Activated CD8-positive, alpha-beta T cell treated with anti-CD3 and anti-CD28 coated beads for 36 hours (primary cell): ENCODE data around the gene PGLYRP1. TPM values are rescaled to one million over a fixed set of nuclear protein-coding genes. Genes with fewer than 3 reads are reported as not detected.

Experiments used
- ATAC-seq: fragments of 200-7000 bp; cut with Tn5 transposase; one replicate; pipeline ENCODE4 v1.10.0; 2021; ENCODE audit warnings: mild to moderate bottlenecking, moderate library complexity
- CTCF ChIA-PET: fragments of 350-600 bp; sonication (Branson Sonifier 250); formaldehyde crosslinking; loops from one replicate; lab custom pipeline; 2021; ENCODE audit warnings: antibody characterized with exemption; lab: Charles Lee
- POLR2A ChIA-PET: fragments of 350-600 bp; sonication (Branson Sonifier 250); formaldehyde crosslinking; loops from one replicate; lab custom pipeline; 2021; ENCODE audit warnings: antibody characterized with exemption; lab: Charles Lee
- DNase-seq: peaks from one replicate; pipeline ENCODE4 v3.0.0-alpha.2; 2020
- H3K27ac Mint-ChIP-seq: one replicate; pipeline ENCODE4 v1.8.0; 2021; ENCODE audit warnings: mild to moderate bottlenecking, mixed read lengths
- H3K27me3 Mint-ChIP-seq: one replicate; pipeline ENCODE4 v1.8.0; 2021; ENCODE audit warnings: mixed read lengths
- H3K36me3 Mint-ChIP-seq: one replicate; pipeline ENCODE4 v1.8.0; 2021; ENCODE audit warnings: low read depth, mixed read lengths
- H3K4me1 Mint-ChIP-seq: one replicate; pipeline ENCODE4 v1.8.0; 2021; ENCODE audit warnings: low read depth, mixed read lengths
- H3K4me3 Mint-ChIP-seq: one replicate; pipeline ENCODE4 v1.8.0; 2021; ENCODE audit warnings: mild to moderate bottlenecking, moderate library complexity, mixed read lengths
- H3K9me3 Mint-ChIP-seq: one replicate; pipeline ENCODE4 v1.8.0; 2021; ENCODE audit warnings: mixed read lengths
- CTCF ChIP-seq: fragments of 200-600 bp; IDR thresholded peaks from one replicate; pipeline ENCODE4 v1.8.0; 2022; ENCODE audit warnings: antibody characterized with exemption, mild to moderate bottlenecking
- intact Hi-C: fragments of 100-400 bp; cut with micrococcal nuclease; formaldehyde crosslinking; loops from one replicate; pipeline ENCODE4 v1.10.0; 2022
- total RNA-seq, 2 experiments: library from RNA; stranded (reverse); gene quantifications; one replicate each; pipeline ENCODE4 v1.2.3, GENCODE V29; 2021

Gene PGLYRP1
- total RNA-seq, 2 experiments from 2014 or later: not detected

GRCh38 chr19:46040952-46041500, 18.2 kb upstream of the PGLYRP1 start, which contains the start of gene IGFL4:
Gene IGFL4 (minus strand): TSS chr19:46041002. CDS start chr19:46040962, 40 bp downstream.
- ATAC-seq (no peak), DNase-seq (no peak)
- peaks cover 4% of the 10 kb centered on the region for H3K4me1 Mint-ChIP-seq
- TF ChIP-seq CTCF: no peak
- peaks cover 4% of the 10 kb centered on the region for H3K9me3 Mint-ChIP-seq
- peaks cover 39% of the 10 kb centered on the region for H3K27me3 Mint-ChIP-seq
- intact Hi-C loops: no loop called here
- POLR2A ChIA-PET: no interaction called here
- CTCF ChIA-PET: interaction anchor here (3.9 kb wide), 1 partner anchor 12 kb away, joined by 22 read pairs; no protein-coding TSS in a partner anchor
- no peak within 1 kb of the TSS for H3K4me3 Mint-ChIP-seq
- H3K27ac Mint-ChIP-seq: no peak within 1 kb of the TSS
- H3K36me3 Mint-ChIP-seq: no peaks in the 10 kb centered on the region

- no peaks in the 10 kb centered on the region for H3K36me3 Mint-ChIP-seq
- H3K27ac Mint-ChIP-seq: no peak overlapping the region
- H3K4me1 Mint-ChIP-seq: peaks cover 4% of the 10 kb centered on the region
- no peak overlapping the region for H3K4me3 Mint-ChIP-seq
- ChIA-PET CTCF (interaction anchor here (3.9 kb wide), 1 partner anchor 11 kb away, joined by 22 read pairs; no protein-coding TSS in a partner anchor), POLR2A (no interaction called here)
- no peak for DNase-seq
- H3K9me3 Mint-ChIP-seq: no peaks in the 10 kb centered on the region
- intact Hi-C loops: no loop called here
- peaks cover 37% of the 10 kb centered on the region for H3K27me3 Mint-ChIP-seq
- TF ChIP-seq CTCF: no peak
- no peak for ATAC-seq
Observed at GRCh38 chr19:46040125-46040524, 17.3 kb upstream of the PGLYRP1 start.

GRCh38 chr19:46036744-46037128, 13.9 kb upstream of the PGLYRP1 start:
- no peak for ATAC-seq
- no peak for DNase-seq
- Mint-ChIP-seq H3K4me1 (no peaks in the 10 kb centered on the region), H3K4me3 (no peak overlapping the region), H3K27ac (no peak overlapping the region), H3K36me3 (no peaks in the 10 kb centered on the region), H3K9me3 (no peaks in the 10 kb centered on the region), H3K27me3 (peaks cover 19% of the 10 kb centered on the region)
- no peak for TF ChIP-seq CTCF
- intact Hi-C loops: no loop called here
- ChIA-PET CTCF (interaction anchor here (0.9 to 1.4 kb wide), 2 partner anchors 8 to 10 kb away, joined by 3 to 6 read pairs; no protein-coding TSS in a partner anchor), POLR2A (interaction anchor here (0.7 kb wide), 1 partner anchor 266 kb away, joined by 3 read pairs; no protein-coding TSS in a partner anchor)

GRCh38 chr19:46035986-46036743, 13.3 kb upstream of the PGLYRP1 start:
- ATAC-seq (no peak), DNase-seq (no peak)
- H3K9me3 Mint-ChIP-seq: no peaks in the 10 kb centered on the region
- POLR2A ChIA-PET: no interaction called here
- H3K4me1 Mint-ChIP-seq: no peaks in the 10 kb centered on the region
- H3K27ac Mint-ChIP-seq: no peak overlapping the region
- CTCF ChIA-PET: interaction anchor here (1.4 kb wide), 1 partner anchor 8 kb away, joined by 6 read pairs; no protein-coding TSS in a partner anchor
- no peak overlapping the region for H3K4me3 Mint-ChIP-seq
- H3K36me3 Mint-ChIP-seq: no peaks in the 10 kb centered on the region
- no peak for TF ChIP-seq CTCF
- intact Hi-C loops: no loop called here
- peaks cover 17% of the 10 kb centered on the region for H3K27me3 Mint-ChIP-seq

GRCh38 chr19:46035546-46035945, 12.7 kb upstream of the PGLYRP1 start:
- no peak for ATAC-seq
- Mint-ChIP-seq H3K36me3 (no peaks in the 10 kb centered on the region), H3K9me3 (no peaks in the 10 kb centered on the region), H3K27me3 (peaks cover 12% of the 10 kb centered on the region), H3K4me3 (no peak overlapping the region), H3K27ac (no peak overlapping the region), H3K4me1 (no peaks in the 10 kb centered on the region)
- ChIA-PET POLR2A (no interaction called here), CTCF (no interaction called here)
- DNase-seq: no peak
- no peak for TF ChIP-seq CTCF
- intact Hi-C loops: no loop called here
